GM23248 (cell line): Measurements from ENCODE around the gene IKBIP. TPM values are rescaled to one million over a fixed set of nuclear protein-coding genes. Genes with fewer than 3 reads are reported as not detected.

Experiments
- DNase-seq: peaks from one replicate; pipeline ENCODE4 v3.0.0-alpha.2; 2015
- H2AFZ ChIP-seq: fragments of 200-600 bp; sonication (generic); 2 replicates; pipeline ENCODE4 v1.6.1; 2016; ENCODE audit warnings: antibody characterized with exemption
- H3F3A ChIP-seq: fragments of 200-600 bp; sonication (generic); 2 replicates; pipeline ENCODE4 v1.6.1; 2016; ENCODE audit warnings: mild to moderate bottlenecking, antibody characterized with exemption, mixed run types; ENCODE audit not compliant: insufficient read depth
- H3K27ac ChIP-seq: fragments of 200-600 bp; sonication (generic); 2 replicates; pipeline ENCODE4 v1.5.1; 2016; ENCODE audit warnings: mild to moderate bottlenecking
- H3K27me3 ChIP-seq: fragments of 200-600 bp; sonication (generic); replicated peaks from 2 replicates; pipeline ENCODE4 v1.6.1; 2016; ENCODE audit warnings: mild to moderate bottlenecking; ENCODE audit not compliant: insufficient read depth
- H3K36me3 ChIP-seq: fragments of 200-600 bp; sonication (generic); 2 replicates; pipeline ENCODE4 v1.6.1; 2016; ENCODE audit warnings: low read depth, mild to moderate bottlenecking
- H3K4me1 ChIP-seq: fragments of 200-600 bp; sonication (generic); 2 replicates; pipeline ENCODE4 v1.6.1; 2016; ENCODE audit warnings: mild to moderate bottlenecking; ENCODE audit not compliant: insufficient read depth
- H3K4me2 ChIP-seq: fragments of 200-600 bp; sonication (generic); one replicate; pipeline ENCODE4 v1.6.1; 2016; ENCODE audit warnings: mild to moderate bottlenecking; ENCODE audit not compliant: unreplicated experiment
- H3K4me3 ChIP-seq: fragments of 200-600 bp; sonication (generic); 2 replicates; pipeline ENCODE4 v1.5.1; 2016; ENCODE audit warnings: mild to moderate bottlenecking
- H3K79me2 ChIP-seq: fragments of 200-600 bp; sonication (generic); 2 replicates; pipeline ENCODE4 v1.6.1; 2016; ENCODE audit warnings: mild to moderate bottlenecking; ENCODE audit not compliant: insufficient read depth
- H3K9ac ChIP-seq: fragments of 200-600 bp; sonication (generic); 2 replicates; pipeline ENCODE4 v1.6.1; 2016; ENCODE audit warnings: mild to moderate bottlenecking
- H3K9me2 ChIP-seq: fragments of 200-600 bp; sonication (generic); 2 replicates; pipeline ENCODE4 v1.6.1; 2016; ENCODE audit warnings: mixed run types, mild to moderate bottlenecking, moderate library complexity; ENCODE audit not compliant: insufficient read depth
- H3K9me3 ChIP-seq: fragments of 200-600 bp; sonication (generic); one replicate; pipeline ENCODE4 v1.6.1; 2017; ENCODE audit warnings: low read depth
- H4K20me1 ChIP-seq: fragments of 200-600 bp; sonication (generic); 2 replicates; pipeline ENCODE4 v1.6.0; 2016; ENCODE audit not compliant: insufficient read depth
- EZH2 ChIP-seq: fragments of 200-600 bp; sonication (generic); IDR thresholded peaks from 2 replicates; pipeline ENCODE4 v1.6.1; 2018; ENCODE audit warnings: antibody characterized with exemption, mild to moderate bottlenecking; ENCODE audit not compliant: insufficient read depth, poor library complexity, severe bottlenecking
- EZH2phosphoT487 ChIP-seq: fragments of 200-600 bp; sonication (generic); IDR thresholded peaks from 2 replicates; pipeline ENCODE4 v1.6.1; 2018; ENCODE audit warnings: antibody characterized with exemption, moderate library complexity, mild to moderate bottlenecking, low read depth; ENCODE audit not compliant: insufficient read depth
- WGBS, 2 experiments: methylation state at CpG; one replicate each; pipeline ENCODE4 v1.1.6; 2015 to 2017; ENCODE audit warnings: low lambda C conversion rate in 2 of 2, low coverage in 1 of 2; ENCODE audit errors: missing lambda C conversion rate in 2 of 2; 5-methylcytosine and 5-hydroxymethylcytosine counted together
- in situ Hi-C: fragments of 300-500 bp; cut with MboI; formaldehyde crosslinking; loops from 2 replicates; pipeline ENCODE4 v1.15.0; 2020
- polyA plus RNA-seq: library from polyadenylated mRNA; unstranded; fragments of >200 nt; fragmentation: Nextera tagmentation; extraction: Ambion mirVana; gene quantifications from 2 replicates; pipeline ENCODE4 v1.2.1, GENCODE V29; 2016
- total RNA-seq: library from RNA; depleted of rRNA; stranded (reverse); fragments of >200 nt; shearing (Covaris generic); gene quantifications from 2 replicates; pipeline ENCODE4 v1.2.3, GENCODE V29; 2014

IKBIP gene
- total and polyA plus RNA-seq, 2 experiments from 2014 or later = 122 to 125 TPM

DNA sequence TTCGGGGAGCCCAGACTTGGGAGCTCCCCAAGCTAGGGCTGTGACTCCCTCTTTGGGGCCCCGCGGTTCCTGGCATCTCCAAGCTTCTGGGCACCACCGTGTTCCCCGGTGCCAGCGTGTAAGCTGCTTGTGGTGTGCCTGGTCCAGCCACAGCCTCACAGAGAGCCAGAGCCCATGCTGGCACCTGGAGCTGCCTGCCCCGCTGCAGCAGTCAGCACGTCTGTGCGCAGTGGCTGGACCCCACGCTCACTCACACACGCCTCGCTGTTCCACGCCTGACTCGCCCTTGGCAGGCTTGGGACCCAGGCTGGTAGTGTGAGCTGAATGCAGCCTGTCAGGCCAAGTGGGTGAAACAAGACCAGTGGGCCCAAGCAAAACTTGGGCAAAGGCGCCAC is 35.0 kb upstream of the IKBIP start:
- H3F3A ChIP-seq = no peaks in the 10 kb centered on the region
- H3K79me2 ChIP-seq = no peaks in the 10 kb centered on the region
- no peak overlapping the region for H3K9ac ChIP-seq
- H3K4me1 ChIP-seq = no peaks in the 10 kb centered on the region
- no peak overlapping the region for H3K27ac ChIP-seq
- 89 to 91% methylated on average over 13 to 15 of the region's 15 CpGs for WGBS, 2 experiments
- TF ChIP-seq EZH2phosphoT487 (no peak), EZH2 (no peak)
- no peaks in the 10 kb centered on the region for H3K9me2 ChIP-seq
- H3K9me3 ChIP-seq = no peaks in the 10 kb centered on the region
- H4K20me1 ChIP-seq = no peaks in the 10 kb centered on the region
- DNase-seq = no peak
- peaks cover 48% of the 10 kb centered on the region for H3K36me3 ChIP-seq
- H3K4me2 ChIP-seq = no peak overlapping the region
- no peak overlapping the region for H3K4me3 ChIP-seq
- H2AFZ ChIP-seq = no peak overlapping the region
- in situ Hi-C loops = no loop called here
- no peaks in the 10 kb centered on the region for H3K27me3 ChIP-seq

GRCh38 chr12:98678946-98679610 is 34.5 kb upstream of the IKBIP start:
- Histone ChIP-seq H3K27me3 (no peaks in the 10 kb centered on the region), H3K27ac (no peak overlapping the region), H3K4me1 (no peaks in the 10 kb centered on the region), H3K36me3 (peaks cover 48% of the 10 kb centered on the region), H3K9me2 (no peaks in the 10 kb centered on the region), H3F3A (no peaks in the 10 kb centered on the region), H4K20me1 (no peaks in the 10 kb centered on the region), H3K4me2 (no peak overlapping the region), H3K9ac (no peak overlapping the region), H2AFZ (no peak overlapping the region), H3K9me3 (no peaks in the 10 kb centered on the region), H3K79me2 (no peaks in the 10 kb centered on the region), H3K4me3 (no peak overlapping the region)
- in situ Hi-C loops = no loop called here
- no peak for TF ChIP-seq EZH2phosphoT487
- no peak for TF ChIP-seq EZH2
- WGBS, 2 experiments = 96 to 99% methylated on average over 6 to 7 of the region's 7 CpGs
- no peak for DNase-seq

- TF ChIP-seq EZH2 (no peak), EZH2phosphoT487 (no peak)
- no peak overlapping the region for H3K9ac ChIP-seq
- in situ Hi-C loops = no loop called here
- no peaks in the 10 kb centered on the region for H3K9me2 ChIP-seq
- no peak for DNase-seq
- WGBS, 2 experiments = 89 to 92% methylated on average over 14 to 15 of the region's 15 CpGs
- H2AFZ ChIP-seq = no peak overlapping the region
- H3K36me3 ChIP-seq = peaks cover 46% of the 10 kb centered on the region
- no peaks in the 10 kb centered on the region for H3F3A ChIP-seq
- H4K20me1 ChIP-seq = no peaks in the 10 kb centered on the region
- H3K4me2 ChIP-seq = no peak overlapping the region
- no peaks in the 10 kb centered on the region for H3K79me2 ChIP-seq
- no peaks in the 10 kb centered on the region for H3K9me3 ChIP-seq
- H3K27ac ChIP-seq = no peak overlapping the region
- no peak overlapping the region for H3K4me3 ChIP-seq
- H3K4me1 ChIP-seq = no peaks in the 10 kb centered on the region
- H3K27me3 ChIP-seq = no peaks in the 10 kb centered on the region
These were observed 33.8 kb upstream of the IKBIP start for GRCh38 chr12:98678236-98678945.

- H3K36me3 ChIP-seq = peaks cover 21% of the 10 kb centered on the region
- no peak overlapping the region for H3K4me2 ChIP-seq
- TF ChIP-seq EZH2phosphoT487 = no peak
- TF ChIP-seq EZH2 = no peak
These were observed 30.3 kb upstream of the IKBIP start for GRCh38 chr12:98674841-98675240.

More at GRCh38 chr12:98674841-98675240, 30.3 kb upstream of the IKBIP start:
- in situ Hi-C loops = no loop called here
- Histone ChIP-seq H3K9me2 (no peaks in the 10 kb centered on the region), H2AFZ (no peak overlapping the region), H4K20me1 (no peaks in the 10 kb centered on the region), H3F3A (no peaks in the 10 kb centered on the region), H3K4me3 (no peak overlapping the region), H3K9ac (no peak overlapping the region), H3K9me3 (no peaks in the 10 kb centered on the region), H3K27me3 (no peaks in the 10 kb centered on the region), H3K27ac (no peak overlapping the region), H3K79me2 (no peaks in the 10 kb centered on the region; the same call in 1 of the 2 replicates), H3K4me1 (no peaks in the 10 kb centered on the region)
- DNase-seq = no peak
